NCI-H510A treated with DMSO at 0.1 percent for 48 hours (cell line): Measurements from ENCODE around the gene SPATA31C1.
"Not testable (repeated sequence)": the region's sequence is repeated elsewhere in the genome, so short reads cannot be mapped to it uniquely, and the experiment has no call there.

ENCODE experiments used
- DNase-seq: peaks from one replicate; lab custom pipeline; 2025; lab: John Stamatoyannopoulos, UW

The SPATA31C1 gene

GRCh38 chr9:87917662-87918061, at the start of gene SPATA31C1:
Gene SPATA31C1 (plus strand): TSS chr9:87917962.
- not testable (repeated sequence) for DNase-seq

GRCh38 chr9:87868175-87868574, 49.6 kb upstream of the SPATA31C1 start:
- no peak for DNase-seq

GRCh38 chr9:87868635-87869034, 49.1 kb upstream of the SPATA31C1 start:
- no peak for DNase-seq

GRCh38 chr9:87869082-87869481, 48.7 kb upstream of the SPATA31C1 start:
- no peak for DNase-seq

- no peak for DNase-seq
Observed at GRCh38 chr9:87871425-87872078, 46.2 kb upstream of the SPATA31C1 start.

GRCh38 chr9:87872079-87872624, 45.6 kb upstream of the SPATA31C1 start:
- DNase-seq: no peak

- no peak for DNase-seq
Observed at GRCh38 chr9:87873607-87874303, 44.0 kb upstream of the SPATA31C1 start.

GRCh38 chr9:87874304-87874623, 43.5 kb upstream of the SPATA31C1 start:
- no peak for DNase-seq

GRCh38 chr9:87875060-87875459, 42.7 kb upstream of the SPATA31C1 start:
- no peak for DNase-seq

GRCh38 chr9:87875831-87876545, 41.8 kb upstream of the SPATA31C1 start:
- no peak for DNase-seq

- no peak for DNase-seq
Observed at GRCh38 chr9:87876708-87877107, 41.1 kb upstream of the SPATA31C1 start.

GRCh38 chr9:87878989-87879511, 38.7 kb upstream of the SPATA31C1 start:
- DNase-seq: no peak

GRCh38 chr9:87880116-87880515, 37.6 kb upstream of the SPATA31C1 start:
- DNase-seq: no peak

GRCh38 chr9:87880683-87881082, 37.1 kb upstream of the SPATA31C1 start:
- no peak for DNase-seq

GRCh38 chr9:87882627-87883026, 35.1 kb upstream of the SPATA31C1 start, which contains the start of gene SPATA31E1:
Gene SPATA31E1 (plus strand): TSS chr9:87882877. CDS start chr9:87882892, 15 bp downstream.
- no peak for DNase-seq

- no peak for DNase-seq
Observed at GRCh38 chr9:87883274-87883673, 34.5 kb upstream of the SPATA31C1 start.

- DNase-seq: no peak
Observed at GRCh38 chr9:87883990-87884389, 33.8 kb upstream of the SPATA31C1 start.

GRCh38 chr9:87884578-87885459, 32.9 kb upstream of the SPATA31C1 start:
- DNase-seq: no peak

- DNase-seq: no peak
Observed at GRCh38 chr9:87885484-87886189, 32.1 kb upstream of the SPATA31C1 start.

GRCh38 chr9:87886210-87886932, 31.4 kb upstream of the SPATA31C1 start:
- no peak for DNase-seq
